DND-41 (cell line): ENCODE measurements around the gene SLC16A11.

Experiments used
- EZH2 ChIP-seq: IDR thresholded peaks from 3 replicates; pipeline ENCODE4 v1.6.1; 2012; ENCODE audit warnings: borderline replicate concordance, low read depth, mild to moderate bottlenecking, moderate library complexity, low read length, inconsistent platforms; ENCODE audit not compliant: severe bottlenecking
- TF ChIP-seq, protein P1 (sequence below): IDR thresholded peaks from 2 replicates; pipeline ENCODE4 v1.5.1; 2012; ENCODE audit warnings: borderline replicate concordance, low read length, moderate library complexity, mild to moderate bottlenecking; ENCODE audit not compliant: poor library complexity, severe bottlenecking; ENCODE audit errors: extremely low read depth

DNA sequence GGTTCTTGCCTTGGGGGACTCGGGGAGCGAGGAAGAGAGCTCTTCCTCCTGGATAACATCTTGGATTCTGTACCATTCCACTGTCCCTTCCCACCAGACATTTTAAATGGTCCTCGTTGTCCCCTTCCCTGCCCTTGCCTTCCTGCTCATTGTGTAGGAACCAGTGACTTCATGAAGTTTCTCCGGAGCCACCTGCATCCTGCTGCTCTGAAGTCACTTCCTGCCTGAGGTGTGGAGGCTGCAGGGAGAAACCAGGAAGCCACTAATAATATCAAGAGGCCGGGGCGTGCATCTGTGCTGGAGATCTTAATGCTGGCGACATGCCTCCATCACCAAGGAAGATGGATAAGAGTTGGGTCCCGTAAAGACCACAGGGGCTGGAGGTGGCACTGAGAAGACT is 14.2 kb downstream of the SLC16A11 start:
- TF ChIP-seq, protein P1, sequence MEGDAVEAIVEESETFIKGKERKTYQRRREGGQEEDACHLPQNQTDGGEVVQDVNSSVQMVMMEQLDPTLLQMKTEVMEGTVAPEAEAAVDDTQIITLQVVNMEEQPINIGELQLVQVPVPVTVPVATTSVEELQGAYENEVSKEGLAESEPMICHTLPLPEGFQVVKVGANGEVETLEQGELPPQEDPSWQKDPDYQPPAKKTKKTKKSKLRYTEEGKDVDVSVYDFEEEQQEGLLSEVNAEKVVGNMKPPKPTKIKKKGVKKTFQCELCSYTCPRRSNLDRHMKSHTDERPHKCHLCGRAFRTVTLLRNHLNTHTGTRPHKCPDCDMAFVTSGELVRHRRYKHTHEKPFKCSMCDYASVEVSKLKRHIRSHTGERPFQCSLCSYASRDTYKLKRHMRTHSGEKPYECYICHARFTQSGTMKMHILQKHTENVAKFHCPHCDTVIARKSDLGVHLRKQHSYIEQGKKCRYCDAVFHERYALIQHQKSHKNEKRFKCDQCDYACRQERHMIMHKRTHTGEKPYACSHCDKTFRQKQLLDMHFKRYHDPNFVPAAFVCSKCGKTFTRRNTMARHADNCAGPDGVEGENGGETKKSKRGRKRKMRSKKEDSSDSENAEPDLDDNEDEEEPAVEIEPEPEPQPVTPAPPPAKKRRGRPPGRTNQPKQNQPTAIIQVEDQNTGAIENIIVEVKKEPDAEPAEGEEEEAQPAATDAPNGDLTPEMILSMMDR, result no peak
- no peak for TF ChIP-seq EZH2
